HG02970 (cell line): ENCODE measurements around the gene CD19.
"Not testable (repeated sequence)": the region's sequence is repeated elsewhere in the genome, so short reads cannot be mapped to it uniquely, and the experiment has no call there.

Source experiments
- ATAC-seq: cut with Tn5 transposase; IDR thresholded peaks from one replicate; pipeline ENCODE4 v1.9.1; 2021; ENCODE audit warnings: mild to moderate bottlenecking, moderate library complexity, moderate number of reproducible peaks; ENCODE audit not compliant: unreplicated experiment, low FRiP score

Gene CD19

GRCh38 chr16:28931801-28932225 lies at the start of gene CD19:
Gene CD19 (plus strand): TSS chr16:28931971. CDS start chr16:28932001, 30 bp downstream.
- no peak for ATAC-seq

GRCh38 chr16:28882551-28883160 lies 49.1 kb upstream of the CD19 start:
- ATAC-seq: no peak

DNA sequence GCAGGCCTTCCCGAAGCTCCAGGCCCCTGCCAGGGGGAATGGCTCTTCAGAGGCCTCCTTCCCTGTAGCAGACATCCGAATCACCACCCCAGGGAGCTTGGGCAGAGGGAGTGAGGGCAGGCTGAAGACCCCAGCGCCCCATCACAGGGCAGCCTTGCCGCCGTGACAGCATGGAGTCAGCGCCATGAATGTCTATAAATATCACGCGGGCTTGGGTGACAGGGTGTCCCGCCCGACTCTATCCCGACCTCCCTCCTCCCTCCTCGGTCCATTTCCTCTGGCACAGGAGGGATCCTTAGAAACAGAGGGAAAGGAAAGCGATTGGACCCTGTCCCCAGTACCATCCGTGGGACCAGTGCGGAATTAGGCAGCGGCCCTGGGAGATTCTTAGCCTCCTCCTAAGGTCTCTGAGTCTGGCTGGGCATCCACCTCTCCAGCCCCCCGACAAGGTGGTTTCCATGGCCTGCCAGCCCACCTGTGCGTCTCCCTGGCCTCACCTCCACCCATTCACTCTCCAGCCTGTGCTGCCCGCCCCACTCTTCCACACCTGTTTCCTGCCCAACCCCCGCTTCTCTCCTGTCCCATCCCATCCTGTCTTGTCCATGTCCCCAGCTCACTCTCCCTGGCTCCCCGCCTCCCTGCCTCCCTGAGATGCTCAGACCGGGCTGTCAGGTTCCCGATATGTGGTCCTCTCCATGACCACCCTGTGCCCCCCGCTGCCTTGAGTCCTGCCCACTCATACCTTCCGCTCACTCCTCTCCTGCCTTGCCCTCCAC lies 48.4 kb upstream of the CD19 start:
- ATAC-seq: no peak

DNA sequence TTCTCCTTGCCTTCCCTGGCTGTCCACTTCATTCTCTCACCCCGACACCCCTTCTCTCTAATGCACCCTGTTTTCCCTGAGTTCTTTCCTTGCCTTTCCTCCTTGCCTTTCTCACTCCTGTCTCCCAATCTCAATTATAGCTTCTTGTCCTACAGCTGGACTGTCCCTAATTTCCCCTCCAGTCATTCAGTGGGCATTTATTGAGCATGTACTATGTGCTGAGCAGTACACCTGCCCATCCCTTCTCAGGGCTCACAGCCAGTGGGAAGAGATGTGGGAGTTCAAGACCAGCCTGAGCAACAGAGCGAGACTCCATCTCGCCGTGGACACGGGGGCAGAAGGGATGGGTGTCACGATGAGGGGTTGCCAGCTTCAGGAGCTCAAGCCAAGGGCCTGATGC lies 47.7 kb upstream of the CD19 start:
- ATAC-seq: no peak

DNA sequence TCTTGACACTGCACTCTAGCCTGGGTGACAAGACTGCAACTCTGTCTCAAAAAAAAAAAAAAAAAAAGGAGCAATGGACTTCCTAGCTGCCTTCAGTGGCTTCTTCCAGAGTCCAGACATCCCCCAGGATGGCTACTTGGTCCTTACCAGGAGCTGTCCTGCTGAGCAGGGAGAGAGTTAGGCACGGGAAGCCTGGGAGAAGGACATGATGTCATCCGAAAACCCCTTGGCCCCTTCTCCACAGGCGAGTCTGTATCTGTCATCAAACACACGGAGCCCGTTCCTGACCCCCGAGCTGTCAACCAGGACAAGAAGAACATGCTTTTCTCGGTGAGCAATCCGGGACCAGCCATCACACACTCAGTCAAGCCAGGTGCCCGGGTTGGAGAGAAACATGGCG lies 44.8 kb upstream of the CD19 start:
- ATAC-seq: no peak

GRCh38 chr16:28890355-28890754 lies 41.4 kb upstream of the CD19 start:
- ATAC-seq: not testable (repeated sequence)

- ATAC-seq: no peak
These were observed 39.5 kb upstream of the CD19 start for GRCh38 chr16:28891964-28892890.

DNA sequence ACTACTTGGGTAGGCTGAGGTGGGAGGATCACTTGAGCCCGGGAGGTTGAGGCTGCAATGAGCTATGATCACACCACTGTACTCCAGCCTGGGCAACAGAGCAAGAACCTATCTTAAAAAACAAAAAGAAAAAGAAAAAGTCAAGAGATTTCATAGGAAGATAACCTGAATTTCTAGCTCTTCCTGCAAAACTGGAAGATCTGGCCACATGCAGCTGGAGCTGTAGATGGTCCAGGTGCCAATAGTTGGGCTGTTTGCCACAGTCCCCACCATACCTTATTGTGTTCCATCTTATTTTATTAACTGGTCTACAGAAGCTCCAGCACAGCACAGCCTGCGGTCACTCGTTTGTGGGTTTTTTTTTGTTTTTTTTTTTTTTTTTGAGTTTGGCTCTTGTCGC lies 38.5 kb upstream of the CD19 start:
- no peak for ATAC-seq

- no peak for ATAC-seq
These were observed 36.2 kb upstream of the CD19 start for GRCh38 chr16:28895609-28896008.

- no peak for ATAC-seq
These were observed 33.9 kb upstream of the CD19 start for GRCh38 chr16:28897826-28898225.

GRCh38 chr16:28898266-28898665 lies 33.5 kb upstream of the CD19 start:
- no peak for ATAC-seq

- no peak for ATAC-seq
These were observed 32.8 kb upstream of the CD19 start for GRCh38 chr16:28898942-28899341.

DNA sequence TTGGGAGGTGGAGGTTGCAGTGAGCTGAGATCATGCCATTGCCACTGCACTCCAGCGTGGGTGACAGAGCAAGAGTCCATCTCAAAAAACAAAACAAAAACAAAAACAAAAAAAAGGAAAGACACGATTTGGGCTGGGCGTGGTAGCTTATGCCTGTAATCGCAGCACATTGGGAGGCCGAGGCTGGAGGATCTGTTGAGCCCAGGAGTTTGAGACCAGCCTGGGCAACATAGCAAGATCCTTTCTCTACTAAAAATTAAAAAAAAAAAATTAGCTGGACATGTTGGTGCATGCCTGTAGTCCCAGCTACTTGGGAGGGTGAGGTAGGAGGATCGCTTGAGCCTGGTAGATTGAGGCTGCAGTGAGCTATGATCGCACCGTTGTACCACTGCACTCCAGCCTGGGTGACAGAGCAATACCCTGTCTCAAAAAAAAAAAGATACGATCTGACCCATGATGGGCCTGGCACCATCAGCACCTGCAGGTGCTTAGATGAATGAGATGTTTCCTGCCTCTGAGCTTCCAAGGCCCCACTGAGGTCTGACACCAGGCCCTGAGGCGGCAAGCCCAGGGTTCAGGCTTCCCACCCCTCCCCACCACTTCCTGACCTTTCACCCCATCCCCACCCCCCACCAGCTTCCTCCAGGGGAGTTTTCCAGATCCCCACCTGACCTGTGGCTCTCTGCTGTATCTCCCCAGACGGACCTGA lies 31.7 kb upstream of the CD19 start:
- ATAC-seq: no peak

DNA sequence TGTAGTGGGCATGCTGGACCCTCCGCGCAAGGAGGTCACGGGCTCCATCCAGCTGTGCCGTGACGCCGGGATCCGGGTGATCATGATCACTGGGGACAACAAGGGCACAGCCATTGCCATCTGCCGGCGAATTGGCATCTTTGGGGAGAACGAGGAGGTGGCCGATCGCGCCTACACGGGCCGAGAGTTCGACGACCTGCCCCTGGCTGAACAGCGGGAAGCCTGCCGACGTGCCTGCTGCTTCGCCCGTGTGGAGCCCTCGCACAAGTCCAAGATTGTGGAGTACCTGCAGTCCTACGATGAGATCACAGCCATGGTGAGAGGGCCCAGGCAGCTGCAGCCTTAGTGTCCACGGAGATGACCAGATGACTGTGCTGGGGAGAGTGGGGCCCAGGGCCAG lies 31.2 kb upstream of the CD19 start:
- ATAC-seq: no peak

DNA sequence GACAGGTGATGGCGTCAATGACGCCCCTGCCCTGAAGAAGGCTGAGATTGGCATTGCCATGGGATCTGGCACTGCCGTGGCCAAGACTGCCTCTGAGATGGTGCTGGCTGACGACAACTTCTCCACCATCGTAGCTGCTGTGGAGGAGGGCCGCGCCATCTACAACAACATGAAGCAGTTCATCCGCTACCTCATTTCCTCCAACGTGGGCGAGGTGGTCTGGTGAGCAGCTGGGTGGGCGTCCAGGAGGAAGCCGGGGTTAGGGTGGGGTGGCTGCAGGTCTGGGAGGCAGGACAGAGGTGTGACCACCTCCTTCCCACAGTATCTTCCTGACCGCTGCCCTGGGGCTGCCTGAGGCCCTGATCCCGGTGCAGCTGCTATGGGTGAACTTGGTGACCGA lies 29.9 kb upstream of the CD19 start:
- no peak for ATAC-seq

DNA sequence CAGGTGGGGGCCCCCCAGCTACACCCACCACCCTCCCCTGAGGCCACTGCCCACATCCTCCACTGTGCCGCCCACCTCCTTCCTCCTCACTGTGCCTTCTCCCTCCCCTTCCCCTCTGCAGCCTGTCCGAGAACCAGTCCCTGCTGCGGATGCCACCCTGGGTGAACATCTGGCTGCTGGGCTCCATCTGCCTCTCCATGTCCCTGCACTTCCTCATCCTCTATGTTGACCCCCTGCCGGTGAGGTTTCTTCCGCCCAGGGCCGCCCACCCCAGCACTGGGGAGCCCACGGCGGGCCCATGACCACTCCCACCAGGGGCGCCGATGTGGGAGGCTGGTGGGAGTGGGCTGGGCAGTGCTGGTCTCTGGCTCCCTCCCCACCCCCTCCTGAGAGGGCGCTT lies 28.9 kb upstream of the CD19 start:
- no peak for ATAC-seq

DNA sequence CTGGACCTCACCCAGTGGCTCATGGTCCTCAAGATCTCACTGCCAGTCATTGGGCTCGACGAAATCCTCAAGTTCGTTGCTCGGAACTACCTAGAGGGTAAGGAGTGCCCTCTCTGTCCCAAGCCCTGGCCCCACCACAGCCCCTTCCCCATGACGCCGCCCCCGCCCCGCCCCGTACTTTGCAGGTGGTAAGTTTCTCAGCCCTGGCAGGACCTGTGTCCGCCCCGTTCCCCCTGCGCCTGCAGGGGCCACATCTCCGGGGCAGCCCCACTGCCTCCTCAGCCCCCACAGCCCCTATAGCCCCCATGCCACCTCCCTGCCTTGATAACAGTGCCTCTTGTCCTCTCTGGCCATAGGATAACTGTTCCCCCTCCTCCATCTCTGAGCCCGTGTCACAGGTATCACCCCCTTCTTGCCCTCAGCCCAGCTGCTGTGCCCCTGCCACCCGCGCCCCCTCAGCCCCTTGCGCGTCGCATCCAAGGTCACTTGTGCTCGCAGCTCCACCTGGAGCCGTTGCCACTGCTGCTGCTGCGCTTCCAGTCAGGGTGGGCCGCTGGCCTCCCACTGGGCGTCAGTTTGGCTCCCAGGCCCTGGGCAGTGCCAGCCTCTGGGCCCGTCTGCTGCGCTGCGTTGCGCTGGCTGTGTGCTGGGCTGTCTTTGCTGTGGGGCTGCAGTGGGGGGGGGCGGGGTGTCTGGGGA lies 28.3 kb upstream of the CD19 start:
- no peak for ATAC-seq

DNA sequence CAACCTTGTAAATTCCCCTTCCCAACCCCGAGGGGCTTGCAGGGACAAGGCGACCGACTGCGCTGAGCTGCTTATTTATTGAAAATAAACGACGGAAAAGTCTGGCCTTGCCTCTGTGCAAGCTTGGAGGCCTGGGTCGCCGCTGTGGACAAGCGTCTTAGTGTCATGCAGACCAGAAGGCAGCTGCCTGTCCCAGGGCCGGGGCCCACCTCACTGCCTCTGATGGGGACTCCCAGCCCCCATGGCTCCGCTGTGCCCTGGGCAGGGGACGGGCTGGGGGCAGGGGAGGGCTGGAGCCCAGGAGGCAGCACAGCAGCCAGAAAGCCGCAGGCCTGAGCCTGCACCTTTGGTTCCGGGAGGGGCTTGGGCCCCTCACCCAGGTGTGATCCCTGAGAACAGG lies 27.4 kb upstream of the CD19 start:
- no peak for ATAC-seq

GRCh38 chr16:28904828-28905227 lies 26.9 kb upstream of the CD19 start:
- no peak for ATAC-seq

DNA sequence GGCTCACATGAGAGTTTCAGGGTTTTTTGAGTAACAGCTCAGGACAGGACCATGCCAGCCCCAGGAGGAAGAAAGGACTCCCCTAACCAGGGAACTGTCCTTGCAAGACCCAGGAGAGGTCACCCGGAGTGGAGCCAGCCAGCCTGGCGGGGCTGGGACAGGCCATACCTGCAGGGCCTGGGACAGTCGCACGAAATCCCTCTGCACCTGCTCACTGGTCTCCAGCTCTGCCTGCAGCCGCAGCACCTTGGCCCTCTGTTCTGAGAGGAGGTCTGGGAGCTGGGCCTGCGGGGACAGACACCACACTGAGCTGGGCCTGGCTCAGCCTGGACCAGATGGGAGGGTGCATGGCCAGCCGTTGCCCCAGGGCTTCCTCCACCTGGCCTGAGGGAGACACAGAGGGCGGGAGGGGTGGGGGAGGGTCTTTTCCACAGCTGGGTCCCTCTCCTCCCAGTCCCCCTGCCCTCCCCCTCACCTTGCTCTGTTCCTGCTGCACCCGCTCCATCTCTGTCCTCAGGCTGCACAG lies 26.5 kb upstream of the CD19 start:
- no peak for ATAC-seq
